OCI-LY3 (cell line): ENCODE measurements around the gene NR5A2.

Source experiments
- CTCF ChIP-seq: fragments of 200-600, 300-600 bp; sonication (generic); IDR thresholded peaks from 2 replicates; pipeline ENCODE4 v1.5.1; 2014; ENCODE audit warnings: antibody characterized with exemption, low read length, low read depth
- EZH2phosphoT487 ChIP-seq: fragments of 200-600 bp; shearing (Covaris generic); IDR thresholded peaks from 2 replicates; pipeline ENCODE4 v1.6.1; 2018; ENCODE audit warnings: antibody characterized with exemption, mixed run types, low read depth

- TF ChIP-seq CTCF, result no peak
- TF ChIP-seq EZH2phosphoT487, result no peak
Observed at GRCh38 chr1:200036619-200037270, 9.2 kb downstream of the NR5A2 start.
